ENCODE data around the gene PLA2G6. TPM values are rescaled to one million over a fixed set of nuclear protein-coding genes. Genes with fewer than 3 reads are reported as not detected.

Gene PLA2G6
- 10 to 100 TPM; 12.0 to 18.2 TPM for total RNA-seq

GRCh38 chr22:38181453-38182200, at the start of gene PLA2G6:
PLA2G6 (minus strand) TSS chr22:38181830; CDS start chr22:38169426, 12,404 bp downstream.

DNA sequence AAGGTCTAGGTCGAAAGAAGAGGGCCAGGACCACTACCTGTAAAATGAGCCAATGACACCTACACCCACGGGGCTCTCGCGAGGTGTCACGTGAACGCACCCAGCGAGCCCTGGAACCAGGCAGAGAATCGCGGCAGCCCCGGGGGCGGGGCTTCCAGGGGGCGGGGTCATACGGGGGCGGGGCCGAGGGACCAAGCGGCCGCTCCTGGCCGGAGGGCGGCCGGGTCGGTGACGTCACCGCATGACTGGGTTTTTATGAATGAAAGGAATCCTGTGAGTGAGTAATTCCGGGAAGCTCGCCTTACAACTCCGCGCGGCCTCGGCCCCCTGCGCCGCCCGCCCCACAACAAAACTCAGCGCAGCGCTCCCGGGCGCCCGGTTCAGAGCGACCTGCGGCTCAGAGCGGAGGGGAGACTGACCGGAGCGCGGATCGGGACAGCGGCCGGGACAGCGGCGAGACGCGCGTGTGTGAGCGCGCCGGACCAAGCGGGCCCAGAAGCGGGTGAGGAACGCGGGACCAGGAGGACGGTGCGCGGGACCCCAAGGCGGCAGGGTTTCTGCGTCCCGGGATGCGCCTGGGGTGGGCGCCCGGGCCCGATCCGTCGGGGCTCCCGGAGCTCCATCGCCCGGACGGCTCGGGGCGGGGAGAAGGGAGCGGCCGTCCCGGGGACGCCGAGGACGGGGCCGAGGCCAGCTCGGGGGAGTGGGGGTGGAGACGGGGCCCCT, 20.2 kb upstream of the PLA2G6 start, which contains the start of gene MAFF:
TSS of gene MAFF (plus strand) at position 284 of the 726 bp plus-strand sequence. CDS start 11,860 bp downstream, outside the sequence.

GRCh38 chr22:38110008-38110862, 71.4 kb downstream of the PLA2G6 start, which contains the start of gene BAIAP2L2:
BAIAP2L2 (minus strand) TSS chr22:38110684; CDS start chr22:38110525, 159 bp downstream.

GRCh38 chr22:38083931-38084631, 97.5 kb downstream of the PLA2G6 start, which contains the start of gene SLC16A8:
SLC16A8 (minus strand) TSS chr22:38084184; CDS start chr22:38082873, 1,311 bp downstream.

Small RNA genes lying within 50 kb of the gene (small RNA-seq; reads per million reads assigned to genes)
- gene RN7SL704P, result 0 to 0.04 reads per million in 2 donors

Other genes with a start within 250 kb of the PLA2G6 start
- under 1 TPM in 1 of 2 donors, not detected in 1; 0.34 TPM for gene C22orf23, start 228.2 kb downstream of the PLA2G6 start, total RNA-seq
- gene POLR2F, start 228.1 kb downstream of the PLA2G6 start, total RNA-seq, result 10 to 100 TPM; 48.2 to 64.9 TPM
- gene SOX10, start 197.3 kb downstream of the PLA2G6 start, total RNA-seq, result 100 to 1,000 TPM; 272 to 296 TPM
- 10 to 100 TPM; 21.0 to 22.0 TPM for gene PICK1, start 124.4 kb downstream of the PLA2G6 start, total RNA-seq
- not detected for gene SLC16A8, start 97.6 kb downstream of the PLA2G6 start, total RNA-seq
- gene BAIAP2L2, start 71.1 kb downstream of the PLA2G6 start, total RNA-seq, result 10 to 100 TPM in 1 of 2 donors, 1 to 10 TPM in 1; 8.9 to 28.0 TPM
- gene MAFF, start 20.2 kb upstream of the PLA2G6 start, total RNA-seq, result 10 to 100 TPM in 1 of 2 donors, 1 to 10 TPM in 1; 8.6 to 23.0 TPM
- gene TMEM184B, start 91.2 kb upstream of the PLA2G6 start, total RNA-seq, result 10 to 100 TPM; 37.3 to 59.9 TPM
- gene CSNK1E, start 135.6 kb upstream of the PLA2G6 start, total RNA-seq, result 100 to 1,000 TPM; 173 to 287 TPM